KMS-11 (cell line): ENCODE measurements around the gene EHBP1L1.

ENCODE experiments used
- H2AFZ ChIP-seq: fragments of 200-600 bp; sonication (generic); 2 replicates; pipeline ENCODE4 v1.6.1; 2016; ENCODE audit warnings: antibody characterized with exemption, mixed run types, low read depth
- H3K27ac ChIP-seq: fragments of 200-600 bp; sonication (generic); 2 replicates; pipeline ENCODE4 v1.6.1; 2016; ENCODE audit warnings: mild to moderate bottlenecking, mixed run types
- H3K27me3 ChIP-seq: fragments of 200-600 bp; sonication (generic); 2 replicates; pipeline ENCODE4 v1.6.1; 2017; ENCODE audit warnings: mild to moderate bottlenecking, low read depth, mixed run types, moderate library complexity; ENCODE audit not compliant: insufficient read depth
- H3K36me3 ChIP-seq: fragments of 200-600 bp; sonication (generic); 2 replicates; pipeline ENCODE4 v1.6.1; 2017; ENCODE audit warnings: mild to moderate bottlenecking, mixed run types; ENCODE audit not compliant: insufficient read depth
- H3K4me1 ChIP-seq: fragments of 200-600 bp; sonication (generic); 2 replicates; pipeline ENCODE4 v1.6.1; 2016; ENCODE audit warnings: mild to moderate bottlenecking, low read depth, mixed run types; ENCODE audit not compliant: poor library complexity, severe bottlenecking
- H3K4me2 ChIP-seq: fragments of 200-600 bp; sonication (generic); 2 replicates; pipeline ENCODE4 v1.7.0; 2016; ENCODE audit warnings: mild to moderate bottlenecking, mixed run types
- H3K4me3 ChIP-seq: fragments of 200-600 bp; sonication (generic); IDR thresholded peaks from 2 replicates; pipeline ENCODE4 v1.6.1; 2017; ENCODE audit warnings: low read depth, low read length, mixed read lengths; ENCODE audit not compliant: insufficient read depth
- H3K79me2 ChIP-seq: fragments of 200-600 bp; sonication (generic); 2 replicates; pipeline ENCODE4 v1.6.1; 2016; ENCODE audit warnings: low read depth, mixed run types; ENCODE audit not compliant: insufficient read depth
- H3K9ac ChIP-seq: fragments of 200-600 bp; sonication (generic); 2 replicates; pipeline ENCODE4 v1.6.1; 2016; ENCODE audit warnings: mild to moderate bottlenecking, mixed run types
- H4K20me1 ChIP-seq: fragments of 200-600 bp; sonication (generic); 2 replicates; pipeline ENCODE4 v1.6.1; 2016; ENCODE audit warnings: mild to moderate bottlenecking, mixed run types; ENCODE audit not compliant: insufficient read depth
- TF ChIP-seq, protein P1 (sequence below): fragments of 200-600 bp; sonication (generic); conservative IDR thresholded peaks from 2 replicates; pipeline ENCODE4 v1.6.1; 2017; ENCODE audit warnings: low read depth, mild to moderate bottlenecking, antibody characterized with exemption, low read length, moderate library complexity, mixed read lengths

Gene EHBP1L1

DNA sequence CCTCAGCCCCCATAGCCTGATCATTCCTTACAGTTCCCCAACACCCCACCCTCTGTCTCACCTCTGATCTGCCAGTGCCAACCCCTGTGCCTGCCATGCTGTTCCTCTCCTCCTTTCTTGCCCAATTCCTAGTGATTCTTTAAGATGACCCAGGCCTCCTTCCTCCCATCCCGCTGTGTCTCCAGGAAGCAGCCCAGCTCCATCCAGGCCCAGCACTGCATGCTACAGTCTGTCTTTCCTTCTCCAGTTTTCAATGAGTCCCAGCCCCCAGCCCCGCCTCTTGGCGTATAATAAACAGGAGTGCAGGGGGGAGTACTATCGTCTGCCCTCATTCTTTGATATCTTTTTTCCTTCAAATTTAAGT lies 30.0 kb upstream of the EHBP1L1 start:
- Histone ChIP-seq H4K20me1 (no peaks in the 10 kb centered on the region), H3K36me3 (no peaks in the 10 kb centered on the region), H3K4me1 (peaks cover 17% of the 10 kb centered on the region), H2AFZ (no peak overlapping the region), H3K79me2 (no peaks in the 10 kb centered on the region), H3K4me3 (no peak overlapping the region), H3K4me2 (peak overlapping the region; percentile 33; the same call in 1 of the 2 replicates), H3K27me3 (no peaks in the 10 kb centered on the region), H3K27ac (no peak overlapping the region), H3K9ac (no peak overlapping the region)
- TF ChIP-seq, protein P1, sequence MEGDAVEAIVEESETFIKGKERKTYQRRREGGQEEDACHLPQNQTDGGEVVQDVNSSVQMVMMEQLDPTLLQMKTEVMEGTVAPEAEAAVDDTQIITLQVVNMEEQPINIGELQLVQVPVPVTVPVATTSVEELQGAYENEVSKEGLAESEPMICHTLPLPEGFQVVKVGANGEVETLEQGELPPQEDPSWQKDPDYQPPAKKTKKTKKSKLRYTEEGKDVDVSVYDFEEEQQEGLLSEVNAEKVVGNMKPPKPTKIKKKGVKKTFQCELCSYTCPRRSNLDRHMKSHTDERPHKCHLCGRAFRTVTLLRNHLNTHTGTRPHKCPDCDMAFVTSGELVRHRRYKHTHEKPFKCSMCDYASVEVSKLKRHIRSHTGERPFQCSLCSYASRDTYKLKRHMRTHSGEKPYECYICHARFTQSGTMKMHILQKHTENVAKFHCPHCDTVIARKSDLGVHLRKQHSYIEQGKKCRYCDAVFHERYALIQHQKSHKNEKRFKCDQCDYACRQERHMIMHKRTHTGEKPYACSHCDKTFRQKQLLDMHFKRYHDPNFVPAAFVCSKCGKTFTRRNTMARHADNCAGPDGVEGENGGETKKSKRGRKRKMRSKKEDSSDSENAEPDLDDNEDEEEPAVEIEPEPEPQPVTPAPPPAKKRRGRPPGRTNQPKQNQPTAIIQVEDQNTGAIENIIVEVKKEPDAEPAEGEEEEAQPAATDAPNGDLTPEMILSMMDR = no peak

DNA sequence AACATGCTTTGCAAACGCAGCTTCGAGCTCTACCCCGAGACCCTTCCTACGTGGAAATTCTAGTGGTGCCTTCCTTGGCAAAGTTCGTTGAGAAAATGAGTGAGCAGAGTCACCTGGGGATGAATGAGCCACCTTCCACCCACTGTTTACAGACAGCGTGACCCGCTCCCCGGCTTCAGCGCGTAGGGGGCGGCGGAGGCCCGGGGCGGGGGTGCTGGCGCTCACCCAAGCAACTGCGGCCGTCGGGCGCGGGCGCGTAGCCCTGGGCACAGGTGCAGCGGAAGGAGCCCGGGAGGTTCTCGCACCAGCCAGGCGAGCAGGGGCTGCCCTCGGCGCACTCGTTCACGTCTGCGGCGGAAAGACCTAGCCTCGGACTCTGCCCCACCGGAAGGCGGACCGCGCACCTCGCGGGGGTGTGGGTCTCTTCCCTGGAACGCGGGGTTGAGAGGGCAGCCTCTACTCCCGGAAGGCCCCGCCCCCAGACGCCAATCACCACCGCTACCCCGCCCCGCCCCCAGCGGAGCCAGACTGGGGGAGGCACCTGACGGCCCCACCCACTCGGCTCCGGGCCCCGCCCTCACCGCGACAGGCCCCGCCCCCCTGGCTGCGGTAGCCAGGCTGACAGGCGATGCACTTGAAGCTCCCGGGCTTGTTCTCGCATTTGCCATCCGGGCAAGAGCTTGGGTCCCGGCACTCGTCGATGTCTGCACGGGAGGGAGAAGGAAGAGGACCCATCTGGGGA lies 29.5 kb upstream of the EHBP1L1 start:
- Histone ChIP-seq H2AFZ (no peak overlapping the region; the same call in 1 of the 2 replicates), H3K27ac (no peak overlapping the region), H3K36me3 (no peaks in the 10 kb centered on the region), H3K4me3 (no peak overlapping the region), H4K20me1 (no peaks in the 10 kb centered on the region), H3K9ac (no peak overlapping the region), H3K4me1 (peaks cover 19% of the 10 kb centered on the region), H3K79me2 (no peaks in the 10 kb centered on the region), H3K27me3 (no peaks in the 10 kb centered on the region), H3K4me2 (peak overlapping the region; percentile 33; the same call in 1 of the 2 replicates)
- TF ChIP-seq, protein P1 = no peak

DNA sequence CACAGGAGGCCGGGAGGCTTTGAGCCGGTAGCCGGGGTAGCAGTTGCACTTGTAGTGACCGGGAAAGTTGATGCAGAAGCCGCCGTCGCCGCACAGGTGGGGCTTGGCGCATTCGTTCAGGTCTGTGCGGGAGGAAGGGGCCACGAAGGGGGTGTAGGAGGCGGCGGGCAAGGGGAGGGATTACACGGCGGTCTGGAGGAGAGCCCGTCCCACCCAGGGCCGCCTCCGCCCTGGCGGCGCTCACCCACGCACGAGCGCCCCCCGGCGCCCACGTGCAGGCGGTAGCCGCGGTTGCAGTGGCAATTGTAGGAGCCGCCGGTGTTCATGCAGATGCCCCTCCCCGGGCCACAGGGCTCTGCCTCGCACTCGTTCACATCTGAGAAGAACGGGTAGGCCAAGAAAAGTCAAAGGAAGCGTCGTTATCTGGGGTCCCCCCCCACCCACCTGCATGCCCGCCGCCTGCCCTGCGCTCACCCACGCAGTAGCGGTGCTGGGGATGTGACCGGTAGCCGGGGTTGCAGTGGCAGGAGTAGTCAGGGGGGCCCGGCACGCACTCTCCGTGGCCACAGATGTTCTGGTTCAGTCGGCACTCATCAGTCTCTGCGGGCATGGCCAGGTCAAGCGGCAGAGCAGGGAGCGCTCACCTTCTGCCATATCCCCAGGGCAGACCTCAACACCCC lies 28.3 kb upstream of the EHBP1L1 start:
- Histone ChIP-seq H4K20me1 (no peaks in the 10 kb centered on the region), H3K9ac (no peak overlapping the region), H3K27me3 (no peaks in the 10 kb centered on the region), H3K4me3 (no peak overlapping the region), H3K36me3 (no peaks in the 10 kb centered on the region), H2AFZ (no peak overlapping the region), H3K4me2 (no peak overlapping the region), H3K27ac (no peak overlapping the region), H3K4me1 (peaks cover 28% of the 10 kb centered on the region), H3K79me2 (no peaks in the 10 kb centered on the region)
- TF ChIP-seq, protein P1 = no peak

DNA sequence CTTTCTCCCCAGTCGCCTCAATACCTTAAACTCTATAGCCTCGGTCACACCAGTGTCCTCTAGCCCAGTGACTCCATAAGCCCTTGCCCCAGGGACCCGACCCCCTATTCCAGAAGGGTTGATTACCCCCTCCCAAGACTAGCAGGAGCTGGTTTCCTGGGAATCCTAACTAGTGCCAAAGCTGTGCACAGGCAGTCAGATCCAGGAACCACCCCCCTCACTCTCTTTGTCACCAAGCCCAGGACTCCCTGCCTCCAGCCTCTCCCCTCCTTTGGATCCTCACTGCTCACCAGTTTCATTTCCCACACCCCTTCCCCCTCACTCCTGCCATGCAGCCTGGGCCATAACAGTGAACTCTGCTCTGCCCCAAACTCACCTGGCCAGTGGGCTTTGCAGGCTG lies 27.5 kb upstream of the EHBP1L1 start:
- H3K27ac ChIP-seq = no peak overlapping the region
- no peaks in the 10 kb centered on the region for H4K20me1 ChIP-seq
- no peak overlapping the region for H3K4me3 ChIP-seq
- H3K9ac ChIP-seq = no peak overlapping the region
- H3K27me3 ChIP-seq = no peaks in the 10 kb centered on the region
- H2AFZ ChIP-seq = no peak overlapping the region
- H3K4me2 ChIP-seq = no peak overlapping the region
- H3K79me2 ChIP-seq = no peaks in the 10 kb centered on the region
- no peaks in the 10 kb centered on the region for H3K36me3 ChIP-seq
- H3K4me1 ChIP-seq = peaks cover 33% of the 10 kb centered on the region
- TF ChIP-seq, protein P1 = no peak
